Neural cell (in vitro differentiated cells): ENCODE data around the gene GNG4.
"Not testable (repeated sequence)": the region's sequence is repeated elsewhere in the genome, so short reads cannot be mapped to it uniquely, and the experiment has no call there.

Source experiments
- CTCF ChIP-seq: fragments of 450-650 bp; IDR thresholded peaks from 2 replicates; pipeline ENCODE4 v1.5.1; 2014; ENCODE audit warnings: antibody characterized with exemption, mild to moderate bottlenecking, moderate library complexity; ENCODE audit not compliant: poor library complexity, severe bottlenecking
- EP300 ChIP-seq: fragments of 450-650 bp; conservative IDR thresholded peaks from 2 replicates; pipeline ENCODE4 v1.6.1; 2014; ENCODE audit warnings: antibody characterized with exemption, mild to moderate bottlenecking, moderate library complexity; ENCODE audit not compliant: poor library complexity, severe bottlenecking
- EZH2 ChIP-seq: fragments of 200-600, 300-800 bp; shearing (Covaris generic), sonication (generic); IDR thresholded peaks from 2 replicates; pipeline ENCODE4 v1.6.1; 2014; ENCODE audit warnings: antibody characterized with exemption, low read length, borderline replicate concordance, mild to moderate bottlenecking; ENCODE audit not compliant: insufficient read depth, poor library complexity, severe bottlenecking
- MXI1 ChIP-seq: fragments of 450-650 bp; conservative IDR thresholded peaks from 2 replicates; pipeline ENCODE4 v1.6.1; 2014; ENCODE audit warnings: antibody characterized with exemption, mild to moderate bottlenecking; ENCODE audit not compliant: poor library complexity, severe bottlenecking
- POLR2AphosphoS5 ChIP-seq: IDR thresholded peaks from 2 replicates; pipeline ENCODE4 v1.6.1; 2012
- RAD21 ChIP-seq: fragments of 450-650 bp; conservative IDR thresholded peaks from 2 replicates; pipeline ENCODE4 v1.6.1; 2014; ENCODE audit warnings: antibody characterized with exemption, mild to moderate bottlenecking, moderate library complexity
- REST ChIP-seq: IDR thresholded peaks from 2 replicates; pipeline ENCODE4 v1.6.1; 2012; ENCODE audit warnings: borderline replicate concordance
- SMC3 ChIP-seq: fragments of 450-650 bp; conservative IDR thresholded peaks from 2 replicates; pipeline ENCODE4 v1.6.1; 2014; ENCODE audit warnings: antibody characterized with exemption, mild to moderate bottlenecking, moderate library complexity; ENCODE audit not compliant: poor library complexity
- TAF1 ChIP-seq: IDR thresholded peaks from 2 replicates; pipeline ENCODE4 v1.6.1; 2012; ENCODE audit warnings: low read depth

GRCh38 chr1:235572971-235573370, 76.6 kb downstream of the GNG4 start:
- TF ChIP-seq MXI1, CTCF, POLR2AphosphoS5, EZH2, TAF1, EP300, REST, SMC3, RAD21: not testable (repeated sequence)
